Skeletal muscle cell (primary cell): ENCODE data around the gene ZNF319.

Experiments used
- DNase-seq: peaks from one replicate; pipeline ENCODE4 v3.0.0-alpha.2; 2010; ENCODE audit warnings: low read depth
- H3K4me3 ChIP-seq: 2 replicates; pipeline ENCODE4 v1.5.1; 2011; ENCODE audit warnings: low read depth, mild to moderate bottlenecking, control low read depth, low read length, moderate library complexity

The ZNF319 gene

DNA sequence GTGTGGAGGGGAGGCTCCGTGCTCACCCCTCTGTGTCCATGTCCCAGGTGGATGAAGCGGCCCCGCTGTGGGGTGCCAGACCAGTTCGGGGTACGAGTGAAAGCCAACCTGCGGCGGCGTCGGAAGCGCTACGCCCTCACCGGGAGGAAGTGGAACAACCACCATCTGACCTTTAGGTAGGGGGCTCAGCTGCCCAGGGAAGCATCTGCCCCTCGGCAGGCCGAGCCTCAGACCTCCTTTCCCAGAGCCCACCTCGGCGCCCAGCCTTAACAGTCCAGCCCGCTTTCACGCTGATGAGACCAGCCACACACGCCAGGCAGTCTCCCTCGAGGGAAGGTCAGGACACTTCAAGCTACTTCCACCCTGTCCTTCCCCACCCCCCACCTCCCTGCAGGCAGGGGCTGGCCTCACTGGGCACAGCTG is 37.8 kb upstream of the ZNF319 start:
- DNase-seq = no peak

DNA sequence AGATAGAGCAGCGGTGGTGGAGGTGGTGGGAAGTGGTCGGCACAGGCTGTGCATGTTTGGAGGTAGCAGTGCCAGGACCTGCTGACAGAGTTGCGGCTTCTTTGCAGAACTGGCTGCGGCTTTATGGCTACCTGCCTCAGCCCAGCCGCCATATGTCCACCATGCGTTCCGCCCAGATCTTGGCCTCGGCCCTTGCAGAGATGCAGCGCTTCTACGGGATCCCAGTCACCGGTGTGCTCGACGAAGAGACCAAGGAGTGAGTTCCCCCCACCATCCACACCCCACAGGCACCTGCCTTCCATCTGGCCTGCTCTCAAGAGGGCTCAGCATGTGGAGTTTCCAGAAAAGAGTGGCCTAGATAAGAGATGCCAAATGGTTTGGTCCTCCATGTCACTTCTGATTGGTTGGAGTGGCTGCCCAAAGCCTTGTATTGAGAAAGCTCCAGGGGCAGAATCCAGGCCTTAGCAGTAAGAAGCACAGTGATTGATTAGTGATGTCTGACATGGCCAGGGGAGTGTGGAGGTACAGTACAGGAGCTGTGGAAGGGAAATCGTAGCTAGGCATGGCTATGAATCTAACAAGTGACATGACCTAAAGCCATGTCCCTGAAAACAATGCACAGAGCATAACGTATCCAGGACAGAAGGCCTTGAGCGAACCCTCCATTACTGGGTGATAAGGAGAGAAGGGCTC is 37.0 kb upstream of the ZNF319 start:
- no peak for DNase-seq
- no peak overlapping the region for H3K4me3 ChIP-seq

More for the DNA sequence above, 37.8 kb upstream of the ZNF319 start:
- H3K4me3 ChIP-seq = no peak overlapping the region

DNA sequence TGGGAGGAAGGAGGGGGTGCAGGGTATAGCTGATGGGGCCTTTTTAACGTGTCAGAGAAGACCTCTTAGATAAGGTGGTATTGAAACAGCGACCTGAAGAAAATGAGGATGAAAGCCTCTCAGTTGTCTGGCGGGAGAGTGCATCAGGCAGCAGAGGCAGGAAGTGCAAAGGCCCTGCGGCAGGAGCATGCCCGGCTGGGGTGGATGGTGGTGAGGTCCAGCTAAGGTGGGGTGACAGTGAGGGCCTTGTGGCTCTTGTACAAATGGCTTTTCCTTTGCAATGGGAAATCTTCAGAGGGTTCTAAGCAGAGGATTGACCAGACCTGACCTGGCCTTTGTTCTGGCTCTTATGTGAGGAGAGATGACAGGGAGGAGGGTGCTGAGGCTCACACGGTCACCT is 36.5 kb upstream of the ZNF319 start:
- no peak for DNase-seq
- H3K4me3 ChIP-seq = no peak overlapping the region

DNA sequence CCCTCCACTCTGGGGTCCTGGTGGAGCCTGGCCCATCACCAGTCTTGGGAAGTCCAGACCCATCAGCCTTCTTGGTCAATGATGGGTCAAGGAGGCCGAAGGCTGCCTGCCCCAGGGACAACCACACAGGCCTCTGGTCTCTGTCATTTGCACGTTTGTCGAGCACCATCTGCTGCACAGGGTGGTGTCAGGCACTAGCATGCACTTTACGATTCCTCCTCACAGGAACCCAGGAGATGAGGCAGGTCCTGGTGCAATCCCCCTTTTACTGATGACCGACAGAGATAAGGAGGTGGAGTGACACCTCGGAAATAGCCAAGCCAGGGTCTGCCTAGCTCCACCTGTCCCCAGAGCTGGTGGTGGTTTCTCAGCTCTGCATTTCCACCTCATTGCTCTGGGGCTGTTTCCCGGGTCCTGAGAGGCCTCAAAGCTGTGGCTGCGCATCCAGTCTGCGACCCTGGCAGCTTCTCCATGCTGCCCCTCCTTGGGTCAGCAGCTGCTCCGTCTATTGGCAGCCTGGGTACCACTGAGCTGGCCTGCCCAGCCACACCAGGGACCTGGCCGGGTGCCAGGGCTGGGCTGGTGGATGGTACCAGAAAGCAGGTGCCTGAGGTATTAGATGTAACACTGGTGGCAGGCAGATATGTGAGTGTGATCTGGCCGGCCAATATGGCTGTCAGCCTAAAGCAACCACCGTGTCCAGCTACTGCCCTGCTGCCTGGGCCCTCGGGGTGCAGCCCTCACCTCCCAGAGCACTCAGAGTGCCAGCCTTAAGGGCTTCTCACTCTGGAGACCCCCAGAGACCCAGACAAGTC is 35.1 kb upstream of the ZNF319 start:
- no peak overlapping the region for H3K4me3 ChIP-seq
- DNase-seq = no peak

DNA sequence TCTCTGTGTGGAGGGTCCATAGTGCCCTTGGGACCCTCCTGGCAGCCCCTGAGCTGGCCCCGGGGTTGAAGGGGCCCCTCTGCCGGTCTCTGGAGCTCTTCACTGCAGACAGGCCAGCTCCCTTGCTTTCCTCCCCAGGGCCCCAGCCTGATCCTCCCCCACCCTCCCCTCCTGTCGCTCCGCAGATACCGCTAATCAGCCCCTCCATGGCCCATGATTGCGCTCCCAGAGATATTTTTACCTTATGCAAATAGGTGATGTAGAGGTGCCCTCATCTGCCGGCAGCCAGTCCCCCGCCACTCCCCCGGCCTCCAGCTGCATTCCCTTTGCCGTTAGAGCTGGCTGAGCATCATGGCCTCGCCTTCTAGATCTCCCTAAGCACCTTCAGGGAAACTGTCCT is 34.3 kb upstream of the ZNF319 start:
- DNase-seq = no peak
- no peak overlapping the region for H3K4me3 ChIP-seq

- no peak for DNase-seq
- H3K4me3 ChIP-seq = no peak overlapping the region
These were observed 33.7 kb upstream of the ZNF319 start for GRCh38 chr16:58034128-58034685.

DNA sequence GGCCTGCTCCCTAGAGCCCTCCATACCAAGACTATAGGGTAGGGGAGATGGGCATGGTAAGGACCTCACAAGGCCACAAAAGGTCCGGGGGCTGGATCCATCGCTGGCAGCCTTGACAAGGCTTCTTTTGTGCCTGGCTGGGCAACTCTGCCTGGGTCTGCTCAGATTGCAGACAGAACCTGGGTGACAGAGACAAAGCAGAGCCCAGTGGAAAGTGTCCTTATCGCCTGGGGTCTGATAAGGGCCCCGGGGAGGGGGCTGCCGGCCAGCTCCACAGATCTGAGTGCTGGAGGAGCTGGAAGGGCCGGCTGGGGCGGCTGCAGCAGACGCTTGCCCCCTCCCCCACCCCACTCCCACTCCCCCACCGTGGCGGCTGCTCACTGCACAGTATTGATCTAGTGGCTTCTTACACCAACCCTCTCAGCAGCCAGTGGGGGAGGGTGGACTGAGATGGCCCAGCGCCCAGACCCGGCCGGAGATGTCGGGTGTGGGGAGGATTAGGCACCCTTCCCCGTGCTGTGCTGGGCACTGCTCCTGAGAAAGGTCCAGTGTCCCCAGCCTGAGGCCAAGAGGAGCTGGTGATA is 32.3 kb upstream of the ZNF319 start:
- H3K4me3 ChIP-seq = no peak overlapping the region
- no peak for DNase-seq

GRCh38 chr16:58031016-58031800 is 30.7 kb upstream of the ZNF319 start:
- DNase-seq = no peak
- H3K4me3 ChIP-seq = no peak overlapping the region

DNA sequence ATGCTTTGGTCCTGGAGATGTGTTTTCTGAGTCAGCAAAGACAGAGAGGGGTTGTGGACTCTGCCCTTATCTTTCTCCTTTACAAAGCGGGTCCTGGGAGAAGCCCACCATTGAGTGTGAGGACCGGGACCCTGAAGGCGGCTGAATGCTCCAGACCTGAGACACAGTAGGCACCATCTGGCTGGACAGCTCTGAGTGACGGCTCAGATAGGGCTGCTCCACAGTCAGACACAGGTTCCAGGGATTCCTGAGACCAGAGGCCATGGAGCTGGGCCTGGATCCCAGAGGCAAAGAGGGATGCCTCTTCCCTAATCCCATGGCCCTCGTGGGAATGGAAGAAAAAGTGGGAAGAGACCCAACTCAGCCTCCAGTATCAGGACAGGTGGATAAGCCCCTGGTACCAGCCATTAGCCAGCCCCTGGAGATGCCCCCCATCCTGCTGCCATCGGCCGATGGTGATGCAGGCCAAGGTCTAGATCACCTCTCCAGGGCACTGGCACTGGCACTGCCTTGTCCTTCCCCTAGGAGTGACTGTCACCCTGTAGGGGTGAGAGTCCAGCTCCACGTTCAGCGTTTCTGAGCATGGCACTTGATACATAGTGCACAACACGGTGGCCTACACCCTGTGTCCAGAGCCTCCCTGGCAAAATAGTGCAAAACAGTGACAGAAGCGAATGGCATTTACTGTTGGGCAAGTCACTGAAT is 29.8 kb upstream of the ZNF319 start:
- no peak for DNase-seq

DNA sequence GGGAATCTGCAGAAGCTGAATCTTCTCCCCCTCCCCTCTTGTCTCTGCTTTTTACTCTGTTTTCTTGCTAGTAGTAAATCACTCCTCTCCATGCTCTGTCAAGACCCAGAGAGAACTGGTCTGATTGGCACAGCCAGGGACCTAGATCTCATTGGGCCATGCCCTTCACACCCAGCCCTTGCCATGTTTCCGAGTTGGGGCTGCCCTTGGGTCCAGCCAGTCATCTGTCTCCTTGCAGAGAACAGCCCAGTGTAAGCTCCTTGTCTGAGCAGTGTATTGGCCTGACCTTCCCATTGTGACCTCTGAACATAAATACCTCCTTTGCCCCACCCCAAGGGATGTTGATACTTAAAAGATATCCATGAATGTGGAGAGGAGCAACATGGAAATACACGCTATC is 28.9 kb upstream of the ZNF319 start:
- DNase-seq = no peak
- no peak overlapping the region for H3K4me3 ChIP-seq

More for the DNA sequence above, 29.8 kb upstream of the ZNF319 start:
- no peak overlapping the region for H3K4me3 ChIP-seq

DNA sequence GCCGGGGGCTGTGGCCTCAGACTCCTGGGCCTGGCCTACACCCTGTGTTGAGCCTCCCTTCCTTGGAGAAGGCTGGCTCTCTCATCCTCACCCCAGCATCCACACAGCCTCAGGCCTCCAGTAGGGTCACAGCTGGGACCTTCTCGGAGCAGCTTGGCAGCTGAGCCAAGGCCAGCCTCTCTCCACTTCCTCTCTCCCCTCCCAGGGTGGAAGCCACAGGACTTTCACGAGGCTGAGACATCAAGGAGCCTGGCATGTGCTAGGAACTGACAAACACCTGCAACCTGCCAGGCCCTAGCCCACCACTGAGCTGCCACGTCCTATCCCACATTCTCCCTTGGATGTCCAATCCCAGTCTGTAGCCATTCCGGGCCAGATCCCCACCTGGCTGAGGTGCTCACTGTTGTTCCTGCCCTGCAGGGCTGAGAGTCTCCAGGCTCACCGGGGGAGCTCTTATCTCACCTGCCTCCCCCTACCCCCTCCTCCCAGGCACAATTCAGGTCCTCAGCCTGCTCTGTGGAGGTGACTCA is 28.1 kb upstream of the ZNF319 start:
- H3K4me3 ChIP-seq = no peak overlapping the region
- DNase-seq = no peak

- H3K4me3 ChIP-seq = no peak overlapping the region
These were observed 27.5 kb upstream of the ZNF319 start for GRCh38 chr16:58027916-58028455.

DNA sequence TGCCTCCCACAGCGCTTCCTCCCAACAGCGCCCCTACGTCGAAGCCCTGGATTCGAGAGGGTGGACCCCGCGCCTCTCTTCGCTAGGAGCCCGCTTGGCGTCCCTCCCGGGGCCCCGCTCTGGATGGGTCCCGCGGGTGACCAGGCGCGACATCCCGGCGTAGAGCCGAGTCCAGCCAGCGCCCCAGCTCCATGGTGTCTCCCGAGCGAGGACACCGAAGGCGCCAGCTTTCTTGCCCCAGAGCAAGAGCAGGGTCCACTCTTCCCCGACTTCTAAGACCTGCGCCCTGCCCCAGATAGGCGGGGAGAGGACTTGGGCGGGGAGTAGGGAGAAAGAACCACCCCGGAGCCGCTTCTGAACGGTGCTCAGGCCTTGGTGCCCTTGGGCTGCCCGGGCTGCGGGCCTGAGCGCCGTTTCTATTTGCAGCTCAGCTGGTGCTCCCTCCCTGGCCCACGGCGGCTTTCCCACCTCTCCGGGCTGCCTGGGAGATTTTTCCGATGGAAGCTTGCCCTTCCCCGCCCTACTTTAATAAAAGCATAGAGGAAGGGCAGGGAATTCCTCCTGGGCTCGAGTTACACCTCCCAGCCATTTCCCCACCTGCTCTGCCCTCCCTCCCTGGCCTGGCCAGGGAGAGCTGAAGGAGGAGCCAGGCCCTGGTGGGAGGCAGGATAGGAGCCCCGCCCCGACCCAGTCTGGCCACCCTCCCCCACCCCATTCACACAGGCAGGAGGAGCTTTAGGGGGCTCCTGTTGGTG is 26.9 kb upstream of the ZNF319 start:
- DNase-seq = no peak
- H3K4me3 ChIP-seq = peak overlapping the region; percentile 62

More at GRCh38 chr16:58027916-58028455, 27.5 kb upstream of the ZNF319 start:
- no peak for DNase-seq

DNA sequence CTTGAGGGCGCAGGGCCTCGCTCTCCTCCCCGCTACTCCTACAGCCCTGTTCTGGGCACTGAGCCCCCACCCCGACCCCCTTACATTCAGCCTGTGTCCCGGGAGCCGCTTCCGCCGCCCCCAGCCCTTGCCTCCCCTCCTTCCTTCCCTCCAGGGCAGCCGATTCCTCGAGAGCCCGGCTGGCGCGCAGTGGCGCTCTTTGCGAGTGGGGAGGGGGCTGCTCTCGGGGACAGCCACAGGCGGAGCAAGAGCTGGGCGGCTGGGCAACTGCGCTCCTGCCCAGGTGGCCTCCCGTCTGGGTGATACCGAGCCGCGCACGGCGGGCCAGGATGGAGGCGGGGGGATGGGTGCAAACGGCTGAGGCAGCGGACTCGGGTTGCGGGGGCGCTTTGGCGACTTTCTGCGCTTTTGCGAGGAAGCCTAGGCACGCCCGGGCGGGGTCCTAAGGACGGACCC is 26.3 kb upstream of the ZNF319 start:
- H3K4me3 ChIP-seq = peak overlapping the region; percentile 62
- DNase-seq = no peak

DNA sequence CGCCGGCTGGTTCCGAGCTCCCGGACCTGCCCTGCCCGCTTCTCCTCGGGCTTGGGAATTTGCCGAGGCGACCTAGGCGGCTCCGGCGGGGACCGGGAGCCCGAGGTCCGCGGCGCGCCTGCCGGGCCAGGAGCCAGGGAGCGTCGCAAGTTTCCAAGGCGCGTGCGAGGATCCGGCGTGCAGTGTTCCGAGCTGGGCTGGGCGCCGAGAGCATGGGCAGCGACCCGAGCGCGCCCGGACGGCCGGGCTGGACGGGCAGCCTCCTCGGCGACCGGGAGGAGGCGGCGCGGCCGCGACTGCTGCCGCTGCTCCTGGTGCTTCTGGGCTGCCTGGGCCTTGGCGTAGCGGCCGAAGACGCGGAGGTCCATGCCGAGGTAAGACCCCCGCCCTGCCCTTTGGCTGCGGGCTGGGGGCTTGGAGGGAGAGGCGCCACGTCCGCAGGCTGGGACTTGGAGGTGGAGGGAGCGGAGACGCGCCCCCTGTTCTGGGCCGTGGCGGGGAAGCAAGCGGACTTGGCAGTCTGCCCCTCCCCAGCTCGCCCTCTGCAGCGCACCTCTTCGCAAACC is 25.8 kb upstream of the ZNF319 start:
- peak overlapping the region; percentile 62 for H3K4me3 ChIP-seq
- DNase-seq = no peak

GRCh38 chr16:58025351-58026138 is 25.1 kb upstream of the ZNF319 start, which contains the start of gene MMP15:
Gene MMP15 (plus strand): TSS chr16:58025754. CDS start chr16:58026351, 597 bp downstream.
- peak within 1 kb of the TSS; percentile 62 for H3K4me3 ChIP-seq
- DNase-seq = no peak
